Activated naive CD8-positive, alpha-beta T cell treated with anti-CD3 and anti-CD28 coated beads for 36 hours (primary cell): ENCODE data around the gene MORC4. TPM values are rescaled to one million over a fixed set of nuclear protein-coding genes. Genes with fewer than 3 reads are reported as not detected.

Experiments
- total RNA-seq, 2 experiments: library from RNA; stranded (reverse); gene quantifications; one replicate each; pipeline ENCODE4 v1.2.3, GENCODE V29; 2021

Gene MORC4
- total RNA-seq, 2 experiments from 2014 or later: 8.8 to 9.4 TPM

Other genes starting within 250 kb of the MORC4 start
- 1 to 10 TPM in 1 of 2 experiments, under 1 TPM in 1; 0.90 to 1.2 TPM for gene TBC1D8B, start 197.5 kb downstream of the MORC4 start, total RNA-seq
- not detected for gene RIPPLY1, start 96.9 kb downstream of the MORC4 start, total RNA-seq
- not detected for gene CLDN2, start 79.8 kb downstream of the MORC4 start, total RNA-seq
- gene RBM41, start 118.6 kb upstream of the MORC4 start, total RNA-seq: 10 to 100 TPM; 12.6 to 15.3 TPM
- gene NUP62CL, start 206.2 kb upstream of the MORC4 start, total RNA-seq: 1 to 10 TPM; 2.5 to 3.6 TPM
- not detected for gene DNAAF6, start 206.4 kb upstream of the MORC4 start, total RNA-seq